Caco-2 (cell line): ENCODE results near the gene CDH20. TPM values are rescaled to one million over a fixed set of nuclear protein-coding genes. Genes with fewer than 3 reads are reported as not detected.

Source experiments
- BruUV-seq: library from RNA; stranded (reverse); fragments of 400-500 nt; replicated peaks from 2 replicates; lab custom pipeline; 2021; lab: Mats Ljungman, UMichigan
- CTCF ChIA-PET: fragments of 300-600 bp; sonication (Branson Sonifier 250); formaldehyde crosslinking; loops from one replicate; lab custom pipeline; 2022; ENCODE audit warnings: antibody characterized with exemption; lab: Charles Lee
- POLR2A ChIA-PET: fragments of 300-600 bp; sonication (Branson Sonifier 250); formaldehyde crosslinking; loops from one replicate; lab custom pipeline; 2022; ENCODE audit warnings: antibody characterized with exemption; lab: Charles Lee
- DNase-seq, 2 experiments: peaks; one replicate each; pipeline versions ENCODE4 v3.0.0 to v3.0.0-alpha.2; 2020 to 2022
- H3K27me3 ChIP-seq: replicated peaks from 2 replicates; pipeline ENCODE4 v1.6.0; 2011; ENCODE audit warnings: low read length; ENCODE audit not compliant: control insufficient read depth, insufficient read depth
- H3K36me3 ChIP-seq: 2 replicates; pipeline ENCODE4 v1.5.1; 2011; ENCODE audit warnings: low read length; ENCODE audit not compliant: control insufficient read depth, insufficient read depth
- H3K4me1 ChIP-seq: fragments of 250-450 bp; sonication (Bioruptor Pico); 2 replicates; pipeline ENCODE4 v1.5.1; 2020; ENCODE audit warnings: mild to moderate bottlenecking
- H3K4me3 ChIP-seq: 2 replicates; pipeline ENCODE4 v1.5.1; 2011; ENCODE audit warnings: low read depth, mild to moderate bottlenecking, control low read depth, low read length
- H3K9me3 ChIP-seq: fragments of 250-450 bp; sonication (Bioruptor Pico); 2 replicates; pipeline ENCODE4 v1.5.1; 2020; ENCODE audit warnings: mild to moderate bottlenecking, moderate library complexity
- H3K27ac Mint-ChIP-seq: one replicate; pipeline ENCODE4 v1.8.0; 2022; ENCODE audit warnings: mixed read lengths; ENCODE audit not compliant: unreplicated experiment
- H3K27me3 Mint-ChIP-seq: one replicate; pipeline ENCODE4 v1.8.0; 2022; ENCODE audit warnings: mixed read lengths; ENCODE audit not compliant: insufficient read depth, unreplicated experiment
- H3K36me3 Mint-ChIP-seq: one replicate; pipeline ENCODE4 v1.8.0; 2022; ENCODE audit warnings: mild to moderate bottlenecking, mixed read lengths; ENCODE audit not compliant: insufficient read depth, unreplicated experiment
- H3K4me1 Mint-ChIP-seq: one replicate; pipeline ENCODE4 v1.8.0; 2022; ENCODE audit warnings: low read depth, mixed read lengths; ENCODE audit not compliant: unreplicated experiment
- H3K4me3 Mint-ChIP-seq: one replicate; pipeline ENCODE4 v1.8.0; 2022; ENCODE audit warnings: mild to moderate bottlenecking, moderate library complexity, mixed read lengths; ENCODE audit not compliant: unreplicated experiment
- H3K9me3 Mint-ChIP-seq: one replicate; pipeline ENCODE4 v1.8.0; 2022; ENCODE audit warnings: mixed read lengths; ENCODE audit not compliant: unreplicated experiment
- intact Hi-C: fragments of 100-400 bp; cut with micrococcal nuclease; formaldehyde crosslinking; loops from one replicate; pipeline ENCODE4 v1.10.0; 2022; ENCODE audit not compliant: unreplicated experiment
- total RNA-seq: library from RNA; stranded (reverse); gene quantifications from 2 replicates; pipeline ENCODE4 v1.2.3, GENCODE V29; 2022
- TF ChIP-seq, protein P1 (sequence below), 2 experiments: fragments of 200-600 bp in 1 of 2; IDR thresholded peaks; 1 replicate in 1 of 2; 2 replicates in 1 of 2; pipeline versions ENCODE4 v1.5.1 to v1.8.0; 2011 to 2022; ENCODE audit warnings: antibody characterized with exemption in 1 of 2, control low read depth in 1 of 2, inconsistent platforms in 1 of 2, low read depth in 1 of 2, low read length in 1 of 2, mild to moderate bottlenecking in 1 of 2, moderate library complexity in 1 of 2; ENCODE audit not compliant: insufficient read depth in 1 of 2, severe bottlenecking in 1 of 2, unreplicated experiment in 1 of 2

Gene CDH20
- total RNA-seq, 1 experiment from 2014 or later: not detected

DNA sequence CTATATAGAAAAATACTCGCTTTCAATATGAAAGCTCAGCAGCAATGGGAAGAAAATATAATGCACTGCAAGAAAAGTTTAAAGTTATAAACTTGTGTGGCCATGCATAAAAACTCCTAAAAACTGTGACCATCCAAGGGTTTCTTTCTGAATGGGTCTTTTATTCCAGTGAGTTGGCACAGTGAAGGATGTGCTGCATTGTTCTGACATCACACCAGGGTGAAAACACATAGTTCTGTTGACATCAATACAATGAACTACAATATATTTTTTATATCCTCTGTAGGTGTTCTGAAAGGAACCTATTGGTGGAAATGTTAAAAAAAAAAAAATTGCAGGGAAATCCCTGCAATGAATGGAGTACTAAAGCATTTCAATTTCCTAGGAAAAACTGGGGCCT is 80.2 kb downstream of the CDH20 start:
- intact Hi-C loops: no loop called here

DNA sequence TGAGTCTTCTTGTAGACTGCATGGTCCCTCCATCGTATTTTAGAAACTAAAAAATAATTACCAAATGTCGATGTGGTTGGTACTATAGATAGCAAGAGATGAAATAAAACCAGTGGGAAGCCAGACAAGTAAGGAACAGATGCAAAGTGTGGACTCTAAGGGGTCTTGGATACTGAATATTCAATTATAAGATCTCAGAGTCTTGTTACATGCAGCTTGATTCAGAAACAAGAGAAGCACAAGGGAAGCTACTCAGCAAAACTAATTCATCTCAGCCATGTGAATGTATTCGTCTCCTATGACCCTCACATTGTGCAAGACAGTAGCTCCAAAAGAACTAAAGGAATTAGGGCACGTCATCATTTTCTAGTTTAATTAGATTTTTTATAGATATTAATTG is 80.9 kb downstream of the CDH20 start:
- no peaks in the 10 kb centered on the region for H3K4me1 Mint-ChIP-seq
- no peaks in the 10 kb centered on the region for H3K36me3 Mint-ChIP-seq
- Histone ChIP-seq H3K4me3 (no peak overlapping the region), H3K4me1 (no peaks in the 10 kb centered on the region), H3K9me3 (no peaks in the 10 kb centered on the region), H3K36me3 (no peaks in the 10 kb centered on the region), H3K27me3 (no peaks in the 10 kb centered on the region)
- BruUV-seq: no TSS peak
- ChIA-PET POLR2A (no interaction called here), CTCF (no interaction called here)
- no peaks in the 10 kb centered on the region for H3K27me3 Mint-ChIP-seq
- intact Hi-C loops: no loop called here
- H3K27ac Mint-ChIP-seq: no peak overlapping the region
- TF ChIP-seq, protein P1, sequence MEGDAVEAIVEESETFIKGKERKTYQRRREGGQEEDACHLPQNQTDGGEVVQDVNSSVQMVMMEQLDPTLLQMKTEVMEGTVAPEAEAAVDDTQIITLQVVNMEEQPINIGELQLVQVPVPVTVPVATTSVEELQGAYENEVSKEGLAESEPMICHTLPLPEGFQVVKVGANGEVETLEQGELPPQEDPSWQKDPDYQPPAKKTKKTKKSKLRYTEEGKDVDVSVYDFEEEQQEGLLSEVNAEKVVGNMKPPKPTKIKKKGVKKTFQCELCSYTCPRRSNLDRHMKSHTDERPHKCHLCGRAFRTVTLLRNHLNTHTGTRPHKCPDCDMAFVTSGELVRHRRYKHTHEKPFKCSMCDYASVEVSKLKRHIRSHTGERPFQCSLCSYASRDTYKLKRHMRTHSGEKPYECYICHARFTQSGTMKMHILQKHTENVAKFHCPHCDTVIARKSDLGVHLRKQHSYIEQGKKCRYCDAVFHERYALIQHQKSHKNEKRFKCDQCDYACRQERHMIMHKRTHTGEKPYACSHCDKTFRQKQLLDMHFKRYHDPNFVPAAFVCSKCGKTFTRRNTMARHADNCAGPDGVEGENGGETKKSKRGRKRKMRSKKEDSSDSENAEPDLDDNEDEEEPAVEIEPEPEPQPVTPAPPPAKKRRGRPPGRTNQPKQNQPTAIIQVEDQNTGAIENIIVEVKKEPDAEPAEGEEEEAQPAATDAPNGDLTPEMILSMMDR (IDR thresholded peaks at IDR 0.05; ENCODE audit: insufficient read depth in 1 of 2, low read depth in 1 of 2, low read length in 1 of 2, severe bottlenecking in 1 of 2, unreplicated experiment in 1 of 2): no peak
- no peaks in the 10 kb centered on the region for H3K9me3 Mint-ChIP-seq
- DNase-seq: no peak
- H3K4me3 Mint-ChIP-seq: no peak overlapping the region

More for the DNA sequence above, 80.2 kb downstream of the CDH20 start:
- Histone ChIP-seq H3K9me3 (no peaks in the 10 kb centered on the region), H3K4me1 (no peaks in the 10 kb centered on the region), H3K4me3 (no peak overlapping the region), H3K27me3 (no peaks in the 10 kb centered on the region), H3K36me3 (no peaks in the 10 kb centered on the region)
- ChIA-PET CTCF (no interaction called here), POLR2A (no interaction called here)
- Mint-ChIP-seq H3K4me3 (no peak overlapping the region), H3K36me3 (no peaks in the 10 kb centered on the region), H3K9me3 (no peaks in the 10 kb centered on the region), H3K27ac (no peak overlapping the region), H3K27me3 (no peaks in the 10 kb centered on the region), H3K4me1 (no peaks in the 10 kb centered on the region)
- BruUV-seq: no TSS peak
- no peak for DNase-seq
- TF ChIP-seq, protein P1 (IDR thresholded peaks at IDR 0.05; ENCODE audit: insufficient read depth in 1 of 2, low read depth in 1 of 2, low read length in 1 of 2, severe bottlenecking in 1 of 2, unreplicated experiment in 1 of 2): no peak

DNA sequence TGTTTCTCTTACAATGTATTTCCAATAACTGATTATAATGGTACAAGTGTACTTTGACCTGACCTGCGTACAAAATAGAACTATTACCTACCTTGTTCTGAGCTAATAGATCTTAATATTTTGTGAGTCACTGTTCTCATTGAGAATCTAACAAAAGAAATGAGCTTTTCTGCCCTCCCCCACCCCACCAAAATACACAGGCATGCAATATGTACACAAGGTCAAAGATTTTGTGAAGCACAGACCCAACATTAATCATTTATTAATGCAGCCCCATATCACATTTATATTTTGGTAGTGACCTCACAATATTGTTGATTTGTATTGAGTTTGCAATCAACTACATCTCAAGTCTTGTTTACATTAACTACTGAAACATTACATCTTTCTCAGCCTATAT is 86.5 kb downstream of the CDH20 start:
- ChIA-PET POLR2A (no interaction called here), CTCF (no interaction called here)
- intact Hi-C loops: no loop called here
- H3K9me3 ChIP-seq: no peaks in the 10 kb centered on the region
- TF ChIP-seq, protein P1 (IDR thresholded peaks at IDR 0.05; ENCODE audit: insufficient read depth in 1 of 2, low read depth in 1 of 2, low read length in 1 of 2, severe bottlenecking in 1 of 2, unreplicated experiment in 1 of 2): no peak
- Mint-ChIP-seq H3K36me3 (no peaks in the 10 kb centered on the region), H3K9me3 (no peaks in the 10 kb centered on the region), H3K4me1 (no peaks in the 10 kb centered on the region), H3K4me3 (no peak overlapping the region), H3K27me3 (no peaks in the 10 kb centered on the region), H3K27ac (no peak overlapping the region)
- no peaks in the 10 kb centered on the region for H3K4me1 ChIP-seq
- H3K27me3 ChIP-seq: no peaks in the 10 kb centered on the region
- no peak overlapping the region for H3K4me3 ChIP-seq
- H3K36me3 ChIP-seq: no peaks in the 10 kb centered on the region
- DNase-seq: no peak
- BruUV-seq: no TSS peak
